Spleen (tissue), 11 donors: Measurements from ENCODE around the gene GLG1. TPM values are rescaled to one million over a fixed set of nuclear protein-coding genes. Genes with fewer than 3 reads are reported as not detected.

ENCODE experiments used
- DNase-seq: peaks from one replicate; pipeline ENCODE4 v3.0.0-alpha.2; 2020
- H3K27ac ChIP-seq, 8 donors: fragments of 200-600 bp; sonication (generic) in 7 of 8; 1 replicate in 4 of 8; 2 replicates in 4 of 8; pipeline versions ENCODE4 v1.5.0 to v1.8.0; 2016 to 2021; ENCODE audit warnings: inconsistent platforms in 4 of 8, mild to moderate bottlenecking in 4 of 8, moderate library complexity in 1 of 8
- H3K27me3 ChIP-seq, 7 donors: fragments of 200-600 bp; sonication (generic) in 6 of 7; replicated peaks in 1 of 7; 1 replicate in 4 of 7; 2 replicates in 3 of 7; pipeline versions ENCODE4 v1.5.0 to v1.8.0; 2016 to 2021; ENCODE audit warnings: inconsistent platforms in 3 of 7, mild to moderate bottlenecking in 1 of 7
- H3K36me3 ChIP-seq, 6 donors: fragments of 200-600 bp; sonication (generic) in 5 of 6; 1 replicate in 4 of 6; 2 replicates in 2 of 6; pipeline versions ENCODE4 v1.5.0 to v1.8.0; 2016 to 2021; ENCODE audit warnings: inconsistent platforms in 2 of 6
- H3K4me1 ChIP-seq, 6 donors: fragments of 200-600 bp; sonication (generic) in 5 of 6; 1 replicate in 3 of 6; 2 replicates in 3 of 6; pipeline versions ENCODE4 v1.5.0 to v1.8.0; 2016 to 2021; ENCODE audit warnings: inconsistent platforms in 3 of 6
- H3K4me3 ChIP-seq, 8 donors: fragments of 200-600 bp; sonication (generic) in 7 of 8; 1 replicate in 4 of 8; 2 replicates in 4 of 8; pipeline versions ENCODE4 v1.5.0 to v1.8.0; 2016 to 2021; ENCODE audit warnings: inconsistent platforms in 4 of 8, mild to moderate bottlenecking in 4 of 8, moderate library complexity in 2 of 8
- H3K9me3 ChIP-seq, 8 donors: fragments of 200-600 bp; sonication (generic) in 7 of 8; 1 replicate in 4 of 8; 2 replicates in 4 of 8; pipeline versions ENCODE4 v1.5.0 to v1.8.0; 2016 to 2021; ENCODE audit warnings: inconsistent platforms in 4 of 8
- POLR2A ChIP-seq, 3 donors: fragments of 450-650 bp; IDR thresholded peaks; one replicate each; pipeline ENCODE4 v1.5.1; 2017; ENCODE audit warnings: antibody characterized with exemption in 3 of 3, mild to moderate bottlenecking in 1 of 3
- POLR2AphosphoS5 ChIP-seq, 3 donors: sonication (generic); formaldehyde crosslinking; IDR thresholded peaks; one replicate each; pipeline ENCODE4 v1.5.1; 2017; ENCODE audit warnings: antibody characterized with exemption in 3 of 3
- WGBS, 5 donors: extraction: QIAGEN DNeasy Blood & Tissue Kit in 3 of 5; methylation state at CpG; one replicate each; pipeline versions ENCODE4 v1.1.5 to v1.1.7; 2013 to 2018; 5-methylcytosine and 5-hydroxymethylcytosine counted together
- intact Hi-C: fragments of 100-400 bp; cut with DNase I; formaldehyde crosslinking; loops from one replicate; pipeline ENCODE4 v1.15.0; 2023; ENCODE audit warnings: low total_unique reads
- polyA plus RNA-seq, 3 donors: library from polyadenylated mRNA; stranded (reverse); fragments of 200-250 nt; gene quantifications; one replicate each; pipeline ENCODE4 v1.2.1, GENCODE V29; 2013
- total RNA-seq, 7 donors: library from RNA; depleted of rRNA in 3 of 7; stranded (reverse); fragments of >200 nt in 3 of 7; fragmentation: NEBNext Ultra II Directional in 4 of 7; extraction: Animal tissue kit (Norgen Biotek cat#: 25700) in 4 of 7; gene quantifications; one replicate each; pipeline versions ENCODE4 v1.1.0 to v1.2.1, GENCODE V29; 2016 to 2021
- TF ChIP-seq, protein P1 (sequence below), 11 experiments: fragments of 200-600 bp in 7 of 11; fragments of 450-650 bp in 4 of 11; sonication (generic) in 4 of 11; IDR thresholded peaks in 8 of 11; conservative IDR thresholded peaks in 3 of 11; 1 replicate in 7 of 11; 2 replicates in 4 of 11; pipeline versions ENCODE4 v1.4.0 to v1.8.0; 2016 to 2021; ENCODE audit warnings: antibody characterized with exemption in 11 of 11, inconsistent platforms in 4 of 11, mild to moderate bottlenecking in 1 of 11
- donor health status: healthy with polysubstance abuse.
- donor health status: DM: no; HTN: no; CAD: no; lungs with moderate emphysema.
- donor health status: DM: no; HTN: no; CAD: no.
- donor health status: Bipolar disorder and iron deficiency.
- donor health status: healthy.
- donor health status: DM: no; HTN: no; CAD: no.
- donor health status: DM: yes; HTN: yes; CAD: no.

GLG1 gene
- total and polyA plus RNA-seq, 10 donors = 14.6 to 124 (median 101) TPM

DNA sequence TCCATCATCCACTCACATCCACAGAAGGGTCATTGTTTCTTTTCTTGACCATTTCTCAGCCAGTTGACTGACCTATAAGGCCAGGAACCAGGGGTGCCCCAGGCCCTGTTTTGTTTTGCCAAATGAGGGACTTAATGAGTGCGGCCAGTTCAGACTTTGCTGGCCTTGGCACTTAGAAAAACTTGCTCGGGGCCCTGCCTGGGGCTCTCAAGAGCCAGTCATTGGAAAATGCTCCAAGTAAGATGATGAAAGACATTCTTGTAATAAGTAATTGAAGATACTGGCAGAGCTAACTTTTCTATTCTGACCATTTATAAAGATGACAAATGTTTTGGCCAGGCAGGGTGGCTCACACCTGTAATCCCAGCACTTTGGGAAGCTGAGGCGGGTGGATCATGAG, 156.7 kb downstream of the GLG1 start:
- no peak for TF ChIP-seq POLR2A (IDR thresholded peaks at IDR 0.05)
- no peak for TF ChIP-seq POLR2AphosphoS5 (IDR thresholded peaks at IDR 0.05)
- TF ChIP-seq, protein P1, sequence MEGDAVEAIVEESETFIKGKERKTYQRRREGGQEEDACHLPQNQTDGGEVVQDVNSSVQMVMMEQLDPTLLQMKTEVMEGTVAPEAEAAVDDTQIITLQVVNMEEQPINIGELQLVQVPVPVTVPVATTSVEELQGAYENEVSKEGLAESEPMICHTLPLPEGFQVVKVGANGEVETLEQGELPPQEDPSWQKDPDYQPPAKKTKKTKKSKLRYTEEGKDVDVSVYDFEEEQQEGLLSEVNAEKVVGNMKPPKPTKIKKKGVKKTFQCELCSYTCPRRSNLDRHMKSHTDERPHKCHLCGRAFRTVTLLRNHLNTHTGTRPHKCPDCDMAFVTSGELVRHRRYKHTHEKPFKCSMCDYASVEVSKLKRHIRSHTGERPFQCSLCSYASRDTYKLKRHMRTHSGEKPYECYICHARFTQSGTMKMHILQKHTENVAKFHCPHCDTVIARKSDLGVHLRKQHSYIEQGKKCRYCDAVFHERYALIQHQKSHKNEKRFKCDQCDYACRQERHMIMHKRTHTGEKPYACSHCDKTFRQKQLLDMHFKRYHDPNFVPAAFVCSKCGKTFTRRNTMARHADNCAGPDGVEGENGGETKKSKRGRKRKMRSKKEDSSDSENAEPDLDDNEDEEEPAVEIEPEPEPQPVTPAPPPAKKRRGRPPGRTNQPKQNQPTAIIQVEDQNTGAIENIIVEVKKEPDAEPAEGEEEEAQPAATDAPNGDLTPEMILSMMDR (IDR thresholded peaks at IDR 0.05 in 8 of 11, conservative IDR thresholded peaks at IDR 0.05 in 3 of 11) = no peak
- intact Hi-C loops = no loop called here
- H3K27ac ChIP-seq = peak overlapping the region; percentile 19 to 79 (median 59)
- H3K4me3 ChIP-seq = no peak overlapping the region
- H3K27me3 ChIP-seq = no peaks in the 10 kb centered on the region
- H3K36me3 ChIP-seq = peaks cover 0 to 87% (median 42%) of the 10 kb centered on the region in 6 donors
- no peaks in the 10 kb centered on the region for H3K9me3 ChIP-seq
- DNase-seq = no peak
- H3K4me1 ChIP-seq = peaks cover 6 to 34% (median 24%) of the 10 kb centered on the region in 6 donors
- 95 to 97% (median 96%) methylated on average over 3 of the region's 3 CpGs for WGBS, 5 donors

DNA sequence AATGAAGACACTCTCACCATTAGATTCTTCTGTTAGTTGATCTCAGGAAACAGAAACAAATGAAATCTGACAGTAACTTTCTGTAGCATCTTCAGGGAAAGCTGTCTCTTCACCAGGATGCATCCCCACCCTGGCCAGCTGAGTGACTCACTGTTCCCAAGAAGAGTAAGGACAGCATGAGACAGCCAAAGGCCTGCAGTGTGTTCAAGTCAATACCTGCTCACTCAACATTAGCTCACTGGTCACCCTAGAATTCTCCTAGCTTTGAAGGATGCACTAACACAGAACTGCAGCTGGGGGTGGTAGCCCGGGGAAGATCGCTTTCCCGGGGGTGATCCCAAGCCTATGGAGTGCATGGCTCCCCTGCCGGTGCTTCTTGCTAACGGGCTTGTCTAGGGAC, 157.4 kb downstream of the GLG1 start:
- intact Hi-C loops = no loop called here
- WGBS, 5 donors = 95 to 97% (median 96%) methylated on average over 5 of the region's 5 CpGs
- Histone ChIP-seq H3K4me3 (no peak overlapping the region), H3K27me3 (no peaks in the 10 kb centered on the region), H3K4me1 (peaks cover 6 to 34% (median 24%) of the 10 kb centered on the region in 6 donors), H3K36me3 (peaks cover 0 to 79% (median 36%) of the 10 kb centered on the region in 6 donors), H3K9me3 (no peaks in the 10 kb centered on the region), H3K27ac (peak overlapping the region; percentile 19 to 79 (median 59))
- TF ChIP-seq POLR2AphosphoS5 (IDR thresholded peaks at IDR 0.05) = peak in 1 of 3 donors; percentile 11
- TF ChIP-seq, protein P1 (IDR thresholded peaks at IDR 0.05 in 8 of 11, conservative IDR thresholded peaks at IDR 0.05 in 3 of 11) = no peak
- TF ChIP-seq POLR2A (IDR thresholded peaks at IDR 0.05) = no peak
- no peak for DNase-seq

DNA sequence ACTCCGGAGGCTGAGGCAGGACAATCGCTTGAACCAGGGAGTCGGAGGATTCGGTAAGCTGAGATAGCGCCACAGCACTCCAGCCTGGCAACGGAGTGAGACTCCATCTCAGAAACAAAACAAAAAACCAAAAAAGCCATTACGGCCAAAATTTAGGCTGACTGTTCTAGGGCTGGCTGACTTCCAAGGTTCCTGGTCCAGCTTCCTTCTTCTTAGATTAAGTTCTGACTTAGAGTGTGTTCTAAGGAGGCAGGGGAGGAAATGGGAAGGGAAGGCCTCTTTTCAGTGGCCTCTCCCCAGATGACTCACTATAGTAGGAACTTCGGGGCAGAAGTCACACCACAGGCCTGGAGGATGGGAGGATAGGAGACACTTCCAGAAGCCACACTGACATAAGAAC, 157.9 kb downstream of the GLG1 start:
- Histone ChIP-seq H3K36me3 (peaks cover 0 to 75% (median 35%) of the 10 kb centered on the region in 6 donors), H3K27ac (peak overlapping the region in 7 of 8 donors; percentile 55 to 79 (median 62)), H3K4me1 (peaks cover 6 to 34% (median 24%) of the 10 kb centered on the region in 6 donors), H3K27me3 (no peaks in the 10 kb centered on the region), H3K9me3 (no peaks in the 10 kb centered on the region), H3K4me3 (no peak overlapping the region)
- TF ChIP-seq, protein P1 (IDR thresholded peaks at IDR 0.05 in 8 of 11, conservative IDR thresholded peaks at IDR 0.05 in 3 of 11) = no peak
- TF ChIP-seq POLR2AphosphoS5 (IDR thresholded peaks at IDR 0.05) = peak in 2 of 3 donors; percentile 4 to 56
- no peak for DNase-seq
- 63 to 77% (median 72%) methylated on average over 8 of the region's 8 CpGs for WGBS, 5 donors
- intact Hi-C loops = no loop called here

DNA sequence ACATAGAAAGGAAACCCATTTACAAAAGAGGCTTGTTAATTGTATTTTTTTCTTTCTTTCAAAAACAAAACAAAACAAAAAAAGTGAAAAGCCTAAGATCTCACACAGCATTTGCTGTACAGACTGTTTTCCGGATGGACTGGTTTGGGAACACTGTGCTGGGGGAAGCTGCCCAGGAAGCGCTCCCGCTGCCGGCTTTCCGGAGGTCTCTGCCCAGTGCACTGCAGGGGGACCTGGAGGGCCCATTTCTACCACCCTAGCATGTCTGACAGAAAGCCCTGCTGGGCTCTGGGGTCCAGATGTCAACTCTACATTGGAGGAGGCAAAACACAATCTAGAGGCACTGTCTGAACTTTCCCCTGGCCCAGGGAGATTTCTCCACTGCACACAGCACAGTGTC, 159.3 kb downstream of the GLG1 start:
- Histone ChIP-seq H3K27ac (peak overlapping the region in 5 of 8 donors; percentile 59 to 79 (median 62)), H3K4me1 (peaks cover 6 to 32% (median 22%) of the 10 kb centered on the region in 6 donors), H3K36me3 (peaks cover 0 to 61% (median 23%) of the 10 kb centered on the region in 6 donors), H3K9me3 (no peaks in the 10 kb centered on the region), H3K27me3 (no peaks in the 10 kb centered on the region), H3K4me3 (no peak overlapping the region)
- WGBS, 5 donors = 67 to 96% (median 88%) methylated on average over 5 of the region's 5 CpGs
- TF ChIP-seq POLR2AphosphoS5 (IDR thresholded peaks at IDR 0.05) (no peak), POLR2A (IDR thresholded peaks at IDR 0.05) (no peak)
- TF ChIP-seq, protein P1 (IDR thresholded peaks at IDR 0.05 in 8 of 11, conservative IDR thresholded peaks at IDR 0.05 in 3 of 11) = no peak
- intact Hi-C loops = no loop called here
- no peak for DNase-seq
